ENCODE data around the gene C2CD2.

The C2CD2 gene

GRCh38 chr21:41929248-41929647 is 24.6 kb downstream of the C2CD2 start:
- no peak for DNase-seq

GRCh38 chr21:41928621-41929220 is 25.1 kb downstream of the C2CD2 start:
- no peak for DNase-seq

- DNase-seq = no peak
These were observed 25.9 kb downstream of the C2CD2 start for GRCh38 chr21:41927727-41928409.

- DNase-seq = no peak
These were observed 27.0 kb downstream of the C2CD2 start for GRCh38 chr21:41926807-41927171.

GRCh38 chr21:41926117-41926806 is 27.6 kb downstream of the C2CD2 start:
- peak; percentile 67 for DNase-seq

GRCh38 chr21:41925767-41926116 is 28.1 kb downstream of the C2CD2 start:
- DNase-seq = no peak

- no peak for DNase-seq
These were observed 29.5 kb downstream of the C2CD2 start for GRCh38 chr21:41924368-41924754.

GRCh38 chr21:41923631-41924367 is 30.0 kb downstream of the C2CD2 start:
- peak; percentile 13 for DNase-seq

- no peak for DNase-seq
These were observed 30.6 kb downstream of the C2CD2 start for GRCh38 chr21:41923186-41923585.

GRCh38 chr21:41921021-41921420 is 32.8 kb downstream of the C2CD2 start:
- DNase-seq = no peak

- no peak for DNase-seq
These were observed 33.3 kb downstream of the C2CD2 start for GRCh38 chr21:41920476-41920875.

GRCh38 chr21:41919666-41920398 is 34.0 kb downstream of the C2CD2 start:
- DNase-seq = no peak

GRCh38 chr21:41918561-41919358 is 35.1 kb downstream of the C2CD2 start:
- no peak for DNase-seq

GRCh38 chr21:41917531-41917930 is 36.3 kb downstream of the C2CD2 start:
- no peak for DNase-seq

- no peak for DNase-seq
These were observed 36.9 kb downstream of the C2CD2 start for GRCh38 chr21:41916888-41917433.

- DNase-seq = no peak
These were observed 38.9 kb downstream of the C2CD2 start for GRCh38 chr21:41914965-41915364.

GRCh38 chr21:41914358-41914757 is 39.5 kb downstream of the C2CD2 start:
- no peak for DNase-seq

GRCh38 chr21:41913230-41913629 is 40.6 kb downstream of the C2CD2 start:
- DNase-seq = no peak

- DNase-seq = no peak
These were observed 45.0 kb downstream of the C2CD2 start for GRCh38 chr21:41908829-41909228.

- no peak for DNase-seq
These were observed 46.1 kb downstream of the C2CD2 start for GRCh38 chr21:41907496-41908258.

GRCh38 chr21:41906770-41907169 is 47.0 kb downstream of the C2CD2 start:
- no peak for DNase-seq

Measured in activated CD4-positive, alpha-beta T cell treated with anti-CD3 and anti-CD28 coated beads, Interleukin-2, Interleukin-6, amounts not matched to agents 100 ng/mL and 50 ng/mL, durations not matched to agents 16 hours and 8 hours (primary cell).